ENCODE results near the gene FRMD4B.

GRCh38 chr3:69353088-69353478, 32.8 kb downstream of the FRMD4B start:
- no peak for TF ChIP-seq CTCF (IDR thresholded peaks at IDR 0.05)
- TF ChIP-seq POLR2AphosphoS5 (IDR thresholded peaks at IDR 0.05), result no peak
- TF ChIP-seq EP300 (IDR thresholded peaks at IDR 0.05), result no peak
- TF ChIP-seq POLR2A (IDR thresholded peaks at IDR 0.05; ENCODE audit: low read depth), result no peak

Measured in esophagus muscularis mucosa (tissue), 4 donors.